SH-SY5Y (cell line): ENCODE measurements around the gene ZSCAN18.

Experiments
- GATA2 ChIP-seq: IDR thresholded peaks from 2 replicates; pipeline ENCODE4 v1.6.1; 2011; ENCODE audit warnings: mild to moderate bottlenecking, low read depth, low read length
- GATA3 ChIP-seq: IDR thresholded peaks from 2 replicates; pipeline ENCODE4 v1.6.1; 2011; ENCODE audit warnings: low read depth, mild to moderate bottlenecking, low read length, moderate library complexity

- no peak for TF ChIP-seq GATA2
- no peak for TF ChIP-seq GATA3
These were observed 609 bp upstream of the ZSCAN18 start for GRCh38 chr19:58098682-58098998.
